T-helper 17 cell (primary cell): ENCODE data around the gene DNPEP. TPM values are rescaled to one million over a fixed set of nuclear protein-coding genes. Genes with fewer than 3 reads are reported as not detected.
"Not testable (repeated sequence)": the region's sequence is repeated elsewhere in the genome, so short reads cannot be mapped to it uniquely, and the experiment has no call there.

ENCODE experiments used
- ATAC-seq: fragments of 150-1000 bp; cut with Tn5 transposase; 2 replicates; pipeline ENCODE4 v1.10.0; 2021; ENCODE audit warnings: mild to moderate bottlenecking, moderate library complexity
- DNase-seq, 3 donors: peaks; one replicate each; pipeline versions ENCODE4 v3.0.0 to v3.0.0-alpha.2; 2020 to 2021
- H3K9me3 ChIP-seq: one replicate; pipeline ENCODE4 v1.7.0; 2013; ENCODE audit warnings: low read length, mild to moderate bottlenecking; ENCODE audit not compliant: control insufficient read depth, poor library complexity, severe bottlenecking
- H3K27ac Mint-ChIP-seq: one replicate; pipeline ENCODE4 v1.8.0; 2022; ENCODE audit warnings: mild to moderate bottlenecking, moderate library complexity, mixed read lengths
- H3K27me3 Mint-ChIP-seq: one replicate; pipeline ENCODE4 v1.8.0; 2022; ENCODE audit warnings: mixed read lengths
- H3K36me3 Mint-ChIP-seq: one replicate; pipeline ENCODE4 v1.8.0; 2022; ENCODE audit warnings: low read depth, mixed read lengths
- H3K4me1 Mint-ChIP-seq: one replicate; pipeline ENCODE4 v1.8.0; 2022; ENCODE audit warnings: mild to moderate bottlenecking, mixed read lengths
- H3K4me3 Mint-ChIP-seq: one replicate; pipeline ENCODE4 v1.8.0; 2022; ENCODE audit warnings: mild to moderate bottlenecking, moderate library complexity, mixed read lengths
- total RNA-seq, 4 donors: library from RNA in 2 of 4; stranded (reverse) in 2 of 4; gene quantifications; one replicate each; pipeline ENCODE4 v1.2.3 and lab custom pipeline; 2022 to 2026

DNPEP gene
- total RNA-seq, 2 donors from 2014 or later, result 81.3 to 107 TPM

- ATAC-seq, result no peak
- Mint-ChIP-seq H3K27ac (no peak overlapping the region), H3K4me3 (no peak overlapping the region), H3K36me3 (peaks cover 2% of the 10 kb centered on the region), H3K4me1 (peaks cover 6% of the 10 kb centered on the region), H3K27me3 (peaks cover 34% of the 10 kb centered on the region)
- H3K9me3 ChIP-seq, result no peaks in the 10 kb centered on the region
- DNase-seq, result no peak
These were observed 28.0 kb upstream of the DNPEP start for GRCh38 chr2:219415580-219416234.

GRCh38 chr2:219414857-219415256 is 27.1 kb upstream of the DNPEP start:
- H3K9me3 ChIP-seq, result no peaks in the 10 kb centered on the region
- H3K4me1 Mint-ChIP-seq, result peaks cover 3% of the 10 kb centered on the region
- DNase-seq (no peak), ATAC-seq (no peak)
- no peak overlapping the region for H3K4me3 Mint-ChIP-seq
- peaks cover 26% of the 10 kb centered on the region for H3K27me3 Mint-ChIP-seq
- no peak overlapping the region for H3K27ac Mint-ChIP-seq
- H3K36me3 Mint-ChIP-seq, result peaks cover 2% of the 10 kb centered on the region

- H3K36me3 Mint-ChIP-seq, result peaks cover 2% of the 10 kb centered on the region
- no peak for DNase-seq
- H3K4me3 Mint-ChIP-seq, result no peak overlapping the region
- H3K27me3 Mint-ChIP-seq, result peaks cover 24% of the 10 kb centered on the region
- no peak for ATAC-seq
- no peak overlapping the region for H3K27ac Mint-ChIP-seq
- no peaks in the 10 kb centered on the region for H3K9me3 ChIP-seq
- H3K4me1 Mint-ChIP-seq, result peaks cover 2% of the 10 kb centered on the region
These were observed 22.7 kb upstream of the DNPEP start for GRCh38 chr2:219410390-219410789.

GRCh38 chr2:219409619-219410018 is 21.9 kb upstream of the DNPEP start:
- Mint-ChIP-seq H3K27ac (no peak overlapping the region), H3K27me3 (peaks cover 25% of the 10 kb centered on the region), H3K4me1 (peaks cover 2% of the 10 kb centered on the region), H3K36me3 (peaks cover 2% of the 10 kb centered on the region), H3K4me3 (no peak overlapping the region)
- ATAC-seq, result no peak
- DNase-seq, result no peak
- H3K9me3 ChIP-seq, result no peaks in the 10 kb centered on the region

GRCh38 chr2:219408631-219409030 is 20.9 kb upstream of the DNPEP start:
- Mint-ChIP-seq H3K4me3 (no peak overlapping the region), H3K4me1 (peaks cover 2% of the 10 kb centered on the region), H3K36me3 (no peaks in the 10 kb centered on the region), H3K27me3 (peaks cover 25% of the 10 kb centered on the region), H3K27ac (no peak overlapping the region)
- no peaks in the 10 kb centered on the region for H3K9me3 ChIP-seq
- DNase-seq (no peak), ATAC-seq (no peak)

GRCh38 chr2:219408204-219408603 is 20.5 kb upstream of the DNPEP start:
- Mint-ChIP-seq H3K27me3 (peaks cover 24% of the 10 kb centered on the region), H3K36me3 (no peaks in the 10 kb centered on the region)

GRCh38 chr2:219407343-219407742 is 19.6 kb upstream of the DNPEP start:
- H3K4me1 Mint-ChIP-seq, H3K36me3 Mint-ChIP-seq, ATAC-seq, H3K4me3 Mint-ChIP-seq, DNase-seq, H3K27ac Mint-ChIP-seq, H3K9me3 ChIP-seq: not testable (repeated sequence)
- peaks cover 23% of the 10 kb centered on the region for H3K27me3 Mint-ChIP-seq

More at GRCh38 chr2:219408204-219408603, 20.5 kb upstream of the DNPEP start:
- Mint-ChIP-seq H3K4me3 (no peak overlapping the region), H3K4me1 (peaks cover 2% of the 10 kb centered on the region), H3K27ac (no peak overlapping the region)
- ATAC-seq, result no peak
- DNase-seq, result no peak
- H3K9me3 ChIP-seq, result no peaks in the 10 kb centered on the region

GRCh38 chr2:219406861-219407230 is 19.1 kb upstream of the DNPEP start:
- peaks cover 19% of the 10 kb centered on the region for H3K27me3 Mint-ChIP-seq
- H3K9me3 ChIP-seq, result no peaks in the 10 kb centered on the region
- H3K36me3 Mint-ChIP-seq, result no peaks in the 10 kb centered on the region
- ATAC-seq (no peak), DNase-seq (no peak)
- H3K4me3 Mint-ChIP-seq, result no peak overlapping the region
- H3K4me1 Mint-ChIP-seq, result peaks cover 7% of the 10 kb centered on the region
- peak overlapping the region; percentile 71 for H3K27ac Mint-ChIP-seq

- DNase-seq (no peak), ATAC-seq (no peak)
- H3K27me3 Mint-ChIP-seq, result peaks cover 19% of the 10 kb centered on the region
- H3K4me3 Mint-ChIP-seq, result no peak overlapping the region
- H3K9me3 ChIP-seq, result no peaks in the 10 kb centered on the region
- H3K27ac Mint-ChIP-seq, result peak overlapping the region; percentile 71
- peaks cover 7% of the 10 kb centered on the region for H3K4me1 Mint-ChIP-seq
- H3K36me3 Mint-ChIP-seq, result no peaks in the 10 kb centered on the region
These were observed 18.5 kb upstream of the DNPEP start for GRCh38 chr2:219405958-219406860.

GRCh38 chr2:219405451-219405850 is 17.7 kb upstream of the DNPEP start:
- no peak overlapping the region for H3K27ac Mint-ChIP-seq
- ATAC-seq, result no peak
- H3K27me3 Mint-ChIP-seq, result peaks cover 19% of the 10 kb centered on the region
- H3K4me1 Mint-ChIP-seq, result peaks cover 7% of the 10 kb centered on the region
- H3K4me3 Mint-ChIP-seq, result no peak overlapping the region
- DNase-seq, result no peak
- H3K9me3 ChIP-seq, result no peaks in the 10 kb centered on the region
- no peaks in the 10 kb centered on the region for H3K36me3 Mint-ChIP-seq

GRCh38 chr2:219404954-219405353 is 17.2 kb upstream of the DNPEP start:
- Mint-ChIP-seq H3K27ac (no peak overlapping the region), H3K36me3 (no peaks in the 10 kb centered on the region), H3K27me3 (peaks cover 19% of the 10 kb centered on the region), H3K4me1 (peaks cover 7% of the 10 kb centered on the region), H3K4me3 (no peak overlapping the region)
- ATAC-seq (no peak), DNase-seq (no peak)
- no peaks in the 10 kb centered on the region for H3K9me3 ChIP-seq

GRCh38 chr2:219404291-219404910 is 16.7 kb upstream of the DNPEP start:
- Mint-ChIP-seq H3K4me3 (no peak overlapping the region), H3K27ac (no peak overlapping the region), H3K4me1 (peaks cover 7% of the 10 kb centered on the region), H3K36me3 (no peaks in the 10 kb centered on the region), H3K27me3 (peaks cover 14% of the 10 kb centered on the region)
- no peak for DNase-seq
- no peaks in the 10 kb centered on the region for H3K9me3 ChIP-seq
- no peak for ATAC-seq

GRCh38 chr2:219403861-219404260 is 16.1 kb upstream of the DNPEP start:
- no peaks in the 10 kb centered on the region for H3K9me3 ChIP-seq
- Mint-ChIP-seq H3K36me3 (no peaks in the 10 kb centered on the region), H3K4me1 (peaks cover 7% of the 10 kb centered on the region), H3K4me3 (no peak overlapping the region), H3K27me3 (peaks cover 13% of the 10 kb centered on the region), H3K27ac (no peak overlapping the region)
- ATAC-seq, result no peak
- no peak for DNase-seq
